Neural cell (in vitro differentiated cells): ENCODE measurements around the gene DUSP5.

Experiments
- POLR2AphosphoS5 ChIP-seq: IDR thresholded peaks from 2 replicates; pipeline ENCODE4 v1.6.1; 2012
- TF ChIP-seq, protein P1 (sequence below): fragments of 450-650 bp; IDR thresholded peaks from 2 replicates; pipeline ENCODE4 v1.5.1; 2014; ENCODE audit warnings: antibody characterized with exemption, mild to moderate bottlenecking, moderate library complexity; ENCODE audit not compliant: poor library complexity, severe bottlenecking

DNA sequence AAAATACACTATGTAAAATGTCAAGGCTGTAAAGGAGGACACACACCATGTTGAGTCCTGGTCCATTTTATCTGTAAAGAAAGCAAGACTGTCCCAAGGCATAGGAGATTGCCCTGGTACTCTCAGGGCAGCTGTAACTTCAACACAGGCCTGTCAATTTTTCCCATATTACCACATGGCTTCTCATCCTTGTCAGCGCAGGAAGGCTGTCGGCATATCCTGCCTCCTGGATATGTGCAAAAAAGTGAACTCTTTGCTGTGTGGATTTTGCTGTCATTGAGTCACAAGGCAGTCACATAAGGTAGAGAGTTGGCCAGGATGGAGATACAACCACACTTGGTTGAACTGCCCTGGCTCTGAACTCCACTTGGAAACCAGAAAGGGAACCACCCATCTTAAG is 8.7 kb downstream of the DUSP5 start:
- TF ChIP-seq, protein P1, sequence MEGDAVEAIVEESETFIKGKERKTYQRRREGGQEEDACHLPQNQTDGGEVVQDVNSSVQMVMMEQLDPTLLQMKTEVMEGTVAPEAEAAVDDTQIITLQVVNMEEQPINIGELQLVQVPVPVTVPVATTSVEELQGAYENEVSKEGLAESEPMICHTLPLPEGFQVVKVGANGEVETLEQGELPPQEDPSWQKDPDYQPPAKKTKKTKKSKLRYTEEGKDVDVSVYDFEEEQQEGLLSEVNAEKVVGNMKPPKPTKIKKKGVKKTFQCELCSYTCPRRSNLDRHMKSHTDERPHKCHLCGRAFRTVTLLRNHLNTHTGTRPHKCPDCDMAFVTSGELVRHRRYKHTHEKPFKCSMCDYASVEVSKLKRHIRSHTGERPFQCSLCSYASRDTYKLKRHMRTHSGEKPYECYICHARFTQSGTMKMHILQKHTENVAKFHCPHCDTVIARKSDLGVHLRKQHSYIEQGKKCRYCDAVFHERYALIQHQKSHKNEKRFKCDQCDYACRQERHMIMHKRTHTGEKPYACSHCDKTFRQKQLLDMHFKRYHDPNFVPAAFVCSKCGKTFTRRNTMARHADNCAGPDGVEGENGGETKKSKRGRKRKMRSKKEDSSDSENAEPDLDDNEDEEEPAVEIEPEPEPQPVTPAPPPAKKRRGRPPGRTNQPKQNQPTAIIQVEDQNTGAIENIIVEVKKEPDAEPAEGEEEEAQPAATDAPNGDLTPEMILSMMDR: no peak
- TF ChIP-seq POLR2AphosphoS5: no peak
